ENCODE results near the gene ATAD3A.

ATAD3A gene

GRCh38 chr1:1543706-1544099, 31.7 kb downstream of the ATAD3A start:
- no peak overlapping the region for H3K4me3 ChIP-seq (replicated peaks in 1 of 2; ENCODE audit: low read depth in 2 of 2, low read length in 2 of 2)
- no peak for TF ChIP-seq CTCF (IDR thresholded peaks at IDR 0.05; ENCODE audit: low read depth, low read length)
- DNase-seq (ENCODE audit: low read depth in 2 of 2) = no peak

GRCh38 chr1:1544544-1544943, 32.6 kb downstream of the ATAD3A start:
- H3K4me3 ChIP-seq (replicated peaks in 1 of 2; ENCODE audit: low read depth in 2 of 2, low read length in 2 of 2) = no peak overlapping the region
- TF ChIP-seq CTCF (IDR thresholded peaks at IDR 0.05; ENCODE audit: low read depth, low read length) = no peak
- DNase-seq (ENCODE audit: low read depth in 2 of 2) = no peak

GRCh38 chr1:1545946-1546737, 34.2 kb downstream of the ATAD3A start:
- no peak for TF ChIP-seq CTCF (IDR thresholded peaks at IDR 0.05; ENCODE audit: low read depth, low read length)
- no peak for DNase-seq (ENCODE audit: low read depth in 2 of 2)
- H3K4me3 ChIP-seq (replicated peaks in 1 of 2; ENCODE audit: low read depth in 2 of 2, low read length in 2 of 2) = no peak overlapping the region

- TF ChIP-seq CTCF (IDR thresholded peaks at IDR 0.05; ENCODE audit: low read depth, low read length) = no peak
- no peak overlapping the region for H3K4me3 ChIP-seq (replicated peaks in 1 of 2; ENCODE audit: low read depth in 2 of 2, low read length in 2 of 2)
- no peak for DNase-seq (ENCODE audit: low read depth in 2 of 2)
Observed at GRCh38 chr1:1547011-1547410, 35.0 kb downstream of the ATAD3A start.

- no peak for DNase-seq (ENCODE audit: low read depth in 2 of 2)
- TF ChIP-seq CTCF (IDR thresholded peaks at IDR 0.05; ENCODE audit: low read depth, low read length) = no peak
Observed at GRCh38 chr1:1547476-1547875, 35.5 kb downstream of the ATAD3A start.

GRCh38 chr1:1548591-1548990, 36.6 kb downstream of the ATAD3A start:
- H3K4me3 ChIP-seq (replicated peaks in 1 of 2; ENCODE audit: low read depth in 2 of 2, low read length in 2 of 2) = no peak overlapping the region
- TF ChIP-seq CTCF (IDR thresholded peaks at IDR 0.05; ENCODE audit: low read depth, low read length) = no peak
- no peak for DNase-seq (ENCODE audit: low read depth in 2 of 2)

More at GRCh38 chr1:1547476-1547875, 35.5 kb downstream of the ATAD3A start:
- H3K4me3 ChIP-seq (replicated peaks in 1 of 2; ENCODE audit: low read depth in 2 of 2, low read length in 2 of 2) = no peak overlapping the region

GRCh38 chr1:1550087-1550486, 38.1 kb downstream of the ATAD3A start:
- DNase-seq (ENCODE audit: low read depth in 2 of 2) = no peak
- TF ChIP-seq CTCF (IDR thresholded peaks at IDR 0.05; ENCODE audit: low read depth, low read length) = no peak
- no peak overlapping the region for H3K4me3 ChIP-seq (replicated peaks in 1 of 2; ENCODE audit: low read depth in 2 of 2, low read length in 2 of 2)

Measured in cardiac fibroblast (primary cell).